Lower leg skin (tissue), 4 donors: ENCODE data around the gene CCNQ. TPM values are rescaled to one million over a fixed set of nuclear protein-coding genes. Genes with fewer than 3 reads are reported as not detected.

ENCODE experiments used
- DNase-seq, 2 donors: peaks; one replicate each; pipeline ENCODE4 v3.0.0-alpha.2; 2019; ENCODE audit warnings: low spot score in 2 of 2
- H3K4me3 ChIP-seq: fragments of 200-600 bp; sonication (generic); 2 replicates; pipeline ENCODE4 v1.5.1; 2017; ENCODE audit warnings: mild to moderate bottlenecking, low read depth; ENCODE audit not compliant: poor library complexity, severe bottlenecking
- CTCF ChIP-seq, 3 donors: fragments of 450-650 bp; IDR thresholded peaks; one replicate each; pipeline ENCODE4 v1.5.1; 2016; ENCODE audit warnings: antibody characterized with exemption in 3 of 3, mild to moderate bottlenecking in 3 of 3, moderate library complexity in 2 of 3
- POLR2A ChIP-seq, 2 donors: fragments of 450-650 bp; IDR thresholded peaks; one replicate each; pipeline ENCODE4 v1.6.1; 2016 to 2017; ENCODE audit warnings: antibody characterized with exemption in 2 of 2, mild to moderate bottlenecking in 1 of 2, moderate library complexity in 1 of 2
- WGBS, 2 donors: methylation state at CpG; one replicate each; pipeline ENCODE4 v1.1.5; 2018; 5-methylcytosine and 5-hydroxymethylcytosine counted together
- intact Hi-C: fragments of 100-400 bp; cut with DNase I; formaldehyde crosslinking; loops from one replicate; pipeline ENCODE4 v1.15.0; 2023; ENCODE audit warnings: low total_unique reads
- total RNA-seq, 4 donors: library from RNA; depleted of rRNA; stranded (reverse); fragments of >200 nt; gene quantifications; one replicate each; pipeline ENCODE4 v1.1.0, GENCODE V29; 2016

CCNQ gene
- total RNA-seq, 4 donors from 2014 or later = 20.7 to 35.7 (median 28.5) TPM

- WGBS, 2 donors = 67 to 76% methylated on average over 1 to 10 of the region's 10 CpGs
- TF ChIP-seq CTCF (IDR thresholded peaks at IDR 0.05) = no peak
- TF ChIP-seq POLR2A (IDR thresholded peaks at IDR 0.05) = no peak
- DNase-seq = no peak
- intact Hi-C loops = no loop called here
- H3K4me3 ChIP-seq = no peak overlapping the region
These were observed 22.6 kb downstream of the CCNQ start for GRCh38 chrX:153576239-153576870.

- no peak overlapping the region for H3K4me3 ChIP-seq
- intact Hi-C loops = no loop called here
- 72 to 93% methylated on average over 3 to 4 of the region's 4 CpGs for WGBS, 2 donors
- no peak for DNase-seq
- TF ChIP-seq POLR2A (IDR thresholded peaks at IDR 0.05) (no peak), CTCF (IDR thresholded peaks at IDR 0.05) (no peak)
These were observed 25.0 kb downstream of the CCNQ start for GRCh38 chrX:153573984-153574383.

GRCh38 chrX:153572601-153573000 lies 26.3 kb downstream of the CCNQ start:
- TF ChIP-seq POLR2A (IDR thresholded peaks at IDR 0.05) (no peak), CTCF (IDR thresholded peaks at IDR 0.05) (no peak)
- intact Hi-C loops = no loop called here
- whole genome bisulfite sequencing, 2 donors = 61 to 88% methylated on average over 6 to 10 of the region's 10 CpGs
- no peak overlapping the region for H3K4me3 ChIP-seq
- no peak for DNase-seq

- TF ChIP-seq POLR2A (IDR thresholded peaks at IDR 0.05) = no peak
- no peak for TF ChIP-seq CTCF (IDR thresholded peaks at IDR 0.05)
- no peak overlapping the region for H3K4me3 ChIP-seq
- DNase-seq = no peak
- 79 to 85% methylated on average over 6 of the region's 6 CpGs for WGBS, 2 donors
- intact Hi-C loops = no loop called here
These were observed 27.4 kb downstream of the CCNQ start for GRCh38 chrX:153571534-153571908.

- intact Hi-C loops = no loop called here
- no peak for DNase-seq
- H3K4me3 ChIP-seq = no peak overlapping the region
- 86 to 92% methylated on average over 13 of the region's 13 CpGs for WGBS, 2 donors
- TF ChIP-seq POLR2A (IDR thresholded peaks at IDR 0.05) (no peak), CTCF (IDR thresholded peaks at IDR 0.05) (no peak)
These were observed 29.5 kb downstream of the CCNQ start for GRCh38 chrX:153569475-153569874.

GRCh38 chrX:153568451-153569011 lies 30.4 kb downstream of the CCNQ start:
- intact Hi-C loops = no loop called here
- no peak for TF ChIP-seq POLR2A (IDR thresholded peaks at IDR 0.05)
- TF ChIP-seq CTCF (IDR thresholded peaks at IDR 0.05) = no peak
- WGBS, 2 donors = 83 to 94% methylated on average over 12 to 20 of the region's 21 CpGs
- H3K4me3 ChIP-seq = no peak overlapping the region
- DNase-seq = no peak
